OCI-LY1 (cell line): ENCODE measurements around the gene PSMD14.

Experiments used
- H2AFZ ChIP-seq: fragments of 200-600 bp; sonication (generic), shearing (Covaris generic); 2 replicates; pipeline ENCODE4 v1.6.0; 2014; ENCODE audit warnings: antibody characterized with exemption, mild to moderate bottlenecking, low read length
- H3F3A ChIP-seq: fragments of 200-600 bp; sonication (generic), shearing (Covaris generic); 2 replicates; pipeline ENCODE4 v1.6.0; 2014; ENCODE audit warnings: mild to moderate bottlenecking, antibody characterized with exemption, low read length, moderate library complexity; ENCODE audit not compliant: insufficient read depth
- H3K27ac ChIP-seq: fragments of 200-600 bp; sonication (generic); 2 replicates; pipeline ENCODE4 v1.5.1; 2014; ENCODE audit warnings: low read length, mixed run types, mild to moderate bottlenecking, low read depth; ENCODE audit not compliant: poor library complexity, severe bottlenecking
- H3K27me3 ChIP-seq: fragments of 200-600 bp; sonication (generic); 2 replicates; pipeline ENCODE4 v1.6.0; 2014; ENCODE audit warnings: antibody characterized with exemption, mild to moderate bottlenecking, low read length, moderate library complexity; ENCODE audit not compliant: insufficient read depth
- H3K36me3 ChIP-seq: fragments of 200-600 bp; sonication (generic); 2 replicates; pipeline ENCODE4 v1.6.1; 2014; ENCODE audit warnings: mild to moderate bottlenecking, antibody characterized with exemption, low read length, moderate library complexity, mixed read lengths; ENCODE audit not compliant: insufficient read depth
- H3K4me1 ChIP-seq: fragments of 200-600 bp; sonication (generic); 2 replicates; pipeline ENCODE4 v1.5.1; 2014; ENCODE audit warnings: mild to moderate bottlenecking, low read length, moderate library complexity; ENCODE audit not compliant: insufficient read depth, severe bottlenecking
- H3K4me2 ChIP-seq: fragments of 200-600 bp; sonication (generic), shearing (Covaris generic); 2 replicates; pipeline ENCODE4 v1.6.1; 2014; ENCODE audit warnings: low read length
- H3K4me3 ChIP-seq: fragments of 200-600 bp; sonication (generic); 2 replicates; pipeline ENCODE4 v1.5.1; 2014; ENCODE audit warnings: low read length, low read depth, mild to moderate bottlenecking, mixed read lengths; ENCODE audit not compliant: poor library complexity, severe bottlenecking
- H3K79me2 ChIP-seq: fragments of 200-600 bp; shearing (Covaris generic); 2 replicates; pipeline ENCODE4 v1.6.1; 2016; ENCODE audit warnings: mixed run types, low read length, mixed read lengths; ENCODE audit not compliant: insufficient read depth
- H3K9ac ChIP-seq: fragments of 200-600 bp; sonication (generic), shearing (Covaris generic); 2 replicates; pipeline ENCODE4 v1.6.1; 2014; ENCODE audit warnings: mild to moderate bottlenecking, low read length, mixed read lengths
- H3K9me2 ChIP-seq: fragments of 200-600 bp; sonication (generic), shearing (Covaris generic); 2 replicates; pipeline ENCODE4 v1.6.1; 2014; ENCODE audit warnings: low read depth, mild to moderate bottlenecking, low read length, mixed read lengths
- H3K9me3 ChIP-seq: fragments of 200-600 bp; shearing (Covaris generic); 2 replicates; pipeline ENCODE4 v1.6.1; 2014; ENCODE audit warnings: low read length, mixed read lengths
- H4K20me1 ChIP-seq: fragments of 200-600 bp; sonication (generic), shearing (Covaris generic); 2 replicates; pipeline ENCODE4 v1.6.0; 2016; ENCODE audit warnings: mild to moderate bottlenecking, low read length; ENCODE audit not compliant: insufficient read depth
- CTCF ChIP-seq: fragments of 200-600 bp; sonication (generic), shearing (Covaris generic); IDR thresholded peaks from 2 replicates; pipeline ENCODE4 v1.5.1; 2017; ENCODE audit warnings: mild to moderate bottlenecking, antibody characterized with exemption, low read length, moderate library complexity, mixed read lengths
- EZH2 ChIP-seq: fragments of 200-600 bp; sonication (generic), shearing (Covaris generic); IDR thresholded peaks from 2 replicates; pipeline ENCODE4 v1.8.0; 2017; ENCODE audit warnings: borderline replicate concordance, mixed run types, mild to moderate bottlenecking, antibody characterized with exemption, low read length, moderate library complexity, mixed read lengths

PSMD14 gene

GRCh38 chr2:161343235-161343634 lies 35.0 kb downstream of the PSMD14 start:
- Histone ChIP-seq H3K9ac (no peak overlapping the region), H3K79me2 (peaks cover 72% of the 10 kb centered on the region), H3F3A (no peaks in the 10 kb centered on the region), H3K36me3 (peaks cover 32% of the 10 kb centered on the region), H3K27ac (no peak overlapping the region), H3K27me3 (no peaks in the 10 kb centered on the region), H3K9me2 (no peaks in the 10 kb centered on the region), H3K4me3 (no peak overlapping the region), H3K9me3 (peaks cover 2% of the 10 kb centered on the region; the same call in 1 of the 2 replicates), H4K20me1 (no peaks in the 10 kb centered on the region), H3K4me2 (no peak overlapping the region), H2AFZ (no peak overlapping the region), H3K4me1 (no peaks in the 10 kb centered on the region)
- no peak for TF ChIP-seq CTCF
- TF ChIP-seq EZH2 = no peak

DNA sequence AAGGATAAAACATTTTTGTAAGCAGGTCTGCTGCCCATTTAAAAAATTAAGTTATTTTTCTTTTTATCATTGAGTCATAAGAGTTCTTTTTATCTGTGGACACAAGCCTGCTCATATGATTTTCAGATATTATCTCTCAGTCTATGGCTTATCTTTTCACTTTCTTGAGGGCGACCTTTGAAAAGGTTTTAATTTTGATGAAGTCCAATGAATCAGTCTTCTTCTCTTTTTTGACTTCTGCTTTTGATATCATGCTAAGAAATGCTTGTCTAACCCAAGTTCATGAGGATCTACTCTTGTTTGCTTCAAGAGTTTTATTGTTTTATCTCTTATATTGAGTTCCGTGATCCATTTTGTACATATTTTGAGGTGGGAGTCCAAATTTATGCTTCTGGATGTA lies 36.5 kb downstream of the PSMD14 start:
- no peak for TF ChIP-seq CTCF
- no peak for TF ChIP-seq EZH2
- H4K20me1 ChIP-seq = no peaks in the 10 kb centered on the region
- no peak overlapping the region for H2AFZ ChIP-seq

GRCh38 chr2:161351678-161352077 lies 43.5 kb downstream of the PSMD14 start:
- Histone ChIP-seq H4K20me1 (no peaks in the 10 kb centered on the region), H3K79me2 (peaks cover 98% of the 10 kb centered on the region), H3K9ac (no peak overlapping the region), H3K9me2 (no peaks in the 10 kb centered on the region), H2AFZ (no peak overlapping the region), H3K4me1 (peaks cover 30% of the 10 kb centered on the region), H3K4me2 (no peak overlapping the region), H3K27ac (no peak overlapping the region), H3F3A (no peaks in the 10 kb centered on the region), H3K36me3 (peaks cover 17% of the 10 kb centered on the region), H3K9me3 (no peaks in the 10 kb centered on the region), H3K4me3 (no peak overlapping the region), H3K27me3 (no peaks in the 10 kb centered on the region)
- no peak for TF ChIP-seq CTCF
- no peak for TF ChIP-seq EZH2

More for the DNA sequence above, 36.5 kb downstream of the PSMD14 start:
- no peak overlapping the region for H3K9ac ChIP-seq
- no peak overlapping the region for H3K4me3 ChIP-seq
- no peaks in the 10 kb centered on the region for H3K9me2 ChIP-seq
- peaks cover 23% of the 10 kb centered on the region for H3K36me3 ChIP-seq
- no peaks in the 10 kb centered on the region for H3K27me3 ChIP-seq
- H3K4me2 ChIP-seq = no peak overlapping the region
- no peaks in the 10 kb centered on the region for H3F3A ChIP-seq
- H3K4me1 ChIP-seq = no peaks in the 10 kb centered on the region
- peaks cover 74% of the 10 kb centered on the region for H3K79me2 ChIP-seq
- H3K9me3 ChIP-seq = peaks cover 2% of the 10 kb centered on the region; the same call in 1 of the 2 replicates
- H3K27ac ChIP-seq = no peak overlapping the region
